Astrocyte (in vitro differentiated cells and primary cell): Measurements from ENCODE around the gene MICAL2. TPM values are rescaled to one million over a fixed set of nuclear protein-coding genes. Genes with fewer than 3 reads are reported as not detected.

Experiments used
- DNase-seq: peaks from one replicate; pipeline ENCODE4 v3.0.0-alpha.2; 2010; ENCODE audit warnings: low read depth
- FAIRE-seq: peaks from 2 replicates; lab custom pipeline; 2011; peaks lifted over from hg19 to GRCh38; lab: Jason Lieb, UNC
- H2AFZ ChIP-seq: 2 replicates; pipeline ENCODE4 v1.6.0; 2012; ENCODE audit warnings: low read depth, low read length, inconsistent platforms
- H3K27ac ChIP-seq: 2 replicates; pipeline ENCODE4 v1.5.1; 2011; ENCODE audit warnings: low read depth, low read length, inconsistent platforms
- H3K27me3 ChIP-seq: 2 replicates; pipeline ENCODE4 v1.6.0; 2011; ENCODE audit warnings: low read length, inconsistent platforms; ENCODE audit not compliant: insufficient read depth
- H3K36me3 ChIP-seq: 2 replicates; pipeline ENCODE4 v1.5.1; 2011; ENCODE audit warnings: low read length, inconsistent platforms; ENCODE audit not compliant: insufficient read depth
- H3K4me1 ChIP-seq: 2 replicates; pipeline ENCODE4 v1.5.1; 2011; ENCODE audit warnings: low read length, inconsistent platforms; ENCODE audit not compliant: insufficient read depth
- H3K4me2 ChIP-seq: 2 replicates; pipeline ENCODE4 v1.6.0; 2012; ENCODE audit warnings: low read length, inconsistent platforms
- H3K4me3 ChIP-seq: 2 replicates; pipeline ENCODE4 v1.5.1; 2011; ENCODE audit warnings: low read depth, mild to moderate bottlenecking, low read length, inconsistent platforms; ENCODE audit not compliant: insufficient read depth
- H3K79me2 ChIP-seq: 2 replicates; pipeline ENCODE4 v1.6.0; 2012; ENCODE audit warnings: mild to moderate bottlenecking, low read length, inconsistent platforms; ENCODE audit not compliant: insufficient read depth
- H3K9ac ChIP-seq: 2 replicates; pipeline ENCODE4 v1.6.0; 2012; ENCODE audit warnings: mild to moderate bottlenecking, low read length, inconsistent platforms
- H3K9me3 ChIP-seq: 2 replicates; pipeline ENCODE4 v1.5.1; 2012; ENCODE audit warnings: low read depth, mild to moderate bottlenecking, low read length, inconsistent platforms; ENCODE audit not compliant: insufficient read depth
- H4K20me1 ChIP-seq: 2 replicates; pipeline ENCODE4 v1.6.0; 2012; ENCODE audit warnings: low read length, inconsistent platforms; ENCODE audit not compliant: insufficient read depth
- H3K27ac Mint-ChIP-seq: one replicate; pipeline ENCODE4 v1.8.0; 2021; ENCODE audit warnings: mild to moderate bottlenecking, mixed read lengths; ENCODE audit not compliant: unreplicated experiment
- H3K27me3 Mint-ChIP-seq: one replicate; pipeline ENCODE4 v1.8.0; 2021; ENCODE audit warnings: low read depth, mixed read lengths; ENCODE audit not compliant: unreplicated experiment
- H3K36me3 Mint-ChIP-seq: one replicate; pipeline ENCODE4 v1.8.0; 2021; ENCODE audit warnings: low read depth, mixed read lengths; ENCODE audit not compliant: unreplicated experiment
- H3K4me1 Mint-ChIP-seq: one replicate; pipeline ENCODE4 v1.8.0; 2021; ENCODE audit warnings: low read depth, mixed read lengths; ENCODE audit not compliant: unreplicated experiment
- H3K4me3 Mint-ChIP-seq: one replicate; pipeline ENCODE4 v1.8.0; 2021; ENCODE audit warnings: mild to moderate bottlenecking, moderate library complexity, mixed read lengths; ENCODE audit not compliant: unreplicated experiment
- H3K9me3 Mint-ChIP-seq: one replicate; pipeline ENCODE4 v1.8.0; 2021; ENCODE audit warnings: mild to moderate bottlenecking, mixed read lengths; ENCODE audit not compliant: unreplicated experiment
- CTCF ChIP-seq: IDR thresholded peaks from 2 replicates; pipeline ENCODE4 v1.5.1; 2011; ENCODE audit warnings: low read depth, mild to moderate bottlenecking, inconsistent platforms, low read length, moderate library complexity; ENCODE audit not compliant: insufficient read depth
- EZH2 ChIP-seq: IDR thresholded peaks from 2 replicates; pipeline ENCODE4 v1.6.1; 2012; ENCODE audit warnings: mild to moderate bottlenecking, low read length, inconsistent platforms; ENCODE audit not compliant: insufficient read depth
- total RNA-seq: library from RNA; stranded (reverse); gene quantifications from 2 replicates; pipeline ENCODE4 v1.2.1, GENCODE V29; 2021

Gene MICAL2
- total RNA-seq, 1 donor from 2014 or later, result 357 TPM

DNA sequence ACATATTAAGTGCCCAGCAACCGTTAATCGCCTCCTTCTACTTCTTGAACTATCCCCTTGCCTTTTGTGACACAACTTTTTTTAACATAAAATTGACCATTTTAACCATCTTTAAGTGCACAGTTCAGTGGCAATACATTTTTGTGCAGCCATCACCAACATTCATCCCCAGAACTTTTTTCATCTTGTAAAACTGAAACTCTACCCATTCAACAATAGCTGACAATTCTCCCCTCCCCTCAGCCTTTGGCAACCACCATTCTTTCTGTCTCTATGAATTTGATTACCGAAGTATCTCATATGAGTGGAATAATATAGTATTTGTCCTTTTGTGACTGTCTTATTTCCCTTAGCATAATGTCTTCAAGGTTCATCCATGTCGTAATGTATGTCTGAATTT is 66.0 kb downstream of the MICAL2 start:
- H3K4me1 ChIP-seq, result peaks cover 65% of the 10 kb centered on the region
- DNase-seq, result no peak
- Mint-ChIP-seq H3K27ac (peak overlapping the region; percentile 99), H3K9me3 (no peaks in the 10 kb centered on the region), H3K4me1 (peaks cover 66% of the 10 kb centered on the region), H3K27me3 (no peaks in the 10 kb centered on the region), H3K36me3 (peaks cover 35% of the 10 kb centered on the region), H3K4me3 (peak overlapping the region; percentile 7)
- H3K9ac ChIP-seq, result peak overlapping the region; percentile 85
- no peak overlapping the region for H3K4me3 ChIP-seq
- H3K4me2 ChIP-seq, result peak overlapping the region; percentile 59
- peak overlapping the region; percentile 99 for H3K27ac ChIP-seq
- H3K27me3 ChIP-seq, result no peaks in the 10 kb centered on the region
- no peak overlapping the region for H2AFZ ChIP-seq
- peak; percentile 41 for FAIRE-seq
- peaks cover 28% of the 10 kb centered on the region for H3K36me3 ChIP-seq
- no peak for TF ChIP-seq EZH2
- no peak for TF ChIP-seq CTCF
- H3K9me3 ChIP-seq, result no peaks in the 10 kb centered on the region
- H3K79me2 ChIP-seq, result peaks cover 77% of the 10 kb centered on the region
- H4K20me1 ChIP-seq, result no peaks in the 10 kb centered on the region

DNA sequence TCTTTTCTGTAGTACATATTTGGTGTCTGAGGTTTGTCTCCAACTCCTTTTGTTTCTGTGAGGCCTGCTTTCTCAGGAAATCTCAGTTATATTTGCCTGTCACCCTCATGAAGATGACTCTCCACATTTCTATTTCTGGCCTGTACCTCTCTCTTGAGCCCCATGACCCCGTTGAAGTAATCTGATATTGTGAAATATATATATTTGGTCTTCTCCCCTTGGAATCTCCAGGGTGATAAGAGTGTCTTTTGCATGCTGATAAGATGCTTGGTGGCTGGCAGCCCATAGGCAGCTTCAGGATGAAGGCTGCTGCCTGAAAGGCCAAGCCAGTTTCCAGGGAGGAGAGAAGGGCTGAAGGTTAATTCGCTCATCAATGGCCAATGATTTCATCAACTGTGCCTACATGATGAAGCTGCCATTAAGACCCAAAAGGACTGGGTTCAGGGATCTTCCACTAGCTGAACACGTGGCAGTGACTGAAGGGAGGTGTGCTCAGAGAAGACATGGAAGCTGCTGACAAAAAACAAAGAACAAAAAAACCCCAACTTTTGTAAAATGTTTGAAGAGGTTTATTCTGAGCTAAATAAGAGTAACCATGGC is 67.4 kb downstream of the MICAL2 start:
- no peaks in the 10 kb centered on the region for H3K27me3 Mint-ChIP-seq
- H3K9me3 Mint-ChIP-seq, result no peaks in the 10 kb centered on the region
- H3K27me3 ChIP-seq, result no peaks in the 10 kb centered on the region
- peak overlapping the region; percentile 99 for H3K27ac Mint-ChIP-seq
- DNase-seq, result peak; percentile 53
- H3K4me3 ChIP-seq, result no peak overlapping the region
- no peaks in the 10 kb centered on the region for H4K20me1 ChIP-seq
- H3K4me1 Mint-ChIP-seq, result peaks cover 75% of the 10 kb centered on the region
- H3K36me3 Mint-ChIP-seq, result peaks cover 29% of the 10 kb centered on the region
- FAIRE-seq, result no peak
- H3K4me2 ChIP-seq, result no peak overlapping the region
- TF ChIP-seq CTCF (no peak), EZH2 (no peak)
- peaks cover 69% of the 10 kb centered on the region for H3K79me2 ChIP-seq
- H3K27ac ChIP-seq, result peak overlapping the region; percentile 99
- peak overlapping the region; percentile 85 for H3K9ac ChIP-seq
- peaks cover 21% of the 10 kb centered on the region for H3K36me3 ChIP-seq
- H3K9me3 ChIP-seq, result no peaks in the 10 kb centered on the region
- peaks cover 79% of the 10 kb centered on the region for H3K4me1 ChIP-seq
- no peak overlapping the region for H2AFZ ChIP-seq
- peak overlapping the region; percentile 47 for H3K4me3 Mint-ChIP-seq

GRCh38 chr11:12179019-12179418 is 68.6 kb downstream of the MICAL2 start:
- H3K27me3 ChIP-seq, result no peaks in the 10 kb centered on the region
- no peak for FAIRE-seq
- H3K4me2 ChIP-seq, result no peak overlapping the region
- H3K36me3 Mint-ChIP-seq, result peaks cover 32% of the 10 kb centered on the region
- H3K27ac ChIP-seq, result peak overlapping the region; percentile 100
- peak overlapping the region; percentile 92 for H3K27ac Mint-ChIP-seq
- H3K9me3 Mint-ChIP-seq, result no peaks in the 10 kb centered on the region
- peaks cover 79% of the 10 kb centered on the region for H3K4me1 Mint-ChIP-seq
- peak overlapping the region; percentile 69 for H3K9ac ChIP-seq
- H3K9me3 ChIP-seq, result no peaks in the 10 kb centered on the region
- no peak for DNase-seq
- H3K4me1 ChIP-seq, result peaks cover 80% of the 10 kb centered on the region
- H4K20me1 ChIP-seq, result no peaks in the 10 kb centered on the region
- H3K79me2 ChIP-seq, result peaks cover 66% of the 10 kb centered on the region
- no peak overlapping the region for H3K4me3 ChIP-seq
- no peak overlapping the region for H2AFZ ChIP-seq
- peaks cover 18% of the 10 kb centered on the region for H3K36me3 ChIP-seq
- no peak overlapping the region for H3K4me3 Mint-ChIP-seq
- TF ChIP-seq CTCF (no peak), EZH2 (no peak)
- H3K27me3 Mint-ChIP-seq, result no peaks in the 10 kb centered on the region
